DND-41 (cell line): ENCODE results near the gene ZNF668.
"Not testable (repeated sequence)": the region's sequence is repeated elsewhere in the genome, so short reads cannot be mapped to it uniquely, and the experiment has no call there.

Source experiments
- EZH2 ChIP-seq: IDR thresholded peaks from 3 replicates; pipeline ENCODE4 v1.6.1; 2012; ENCODE audit warnings: borderline replicate concordance, low read depth, mild to moderate bottlenecking, moderate library complexity, low read length, inconsistent platforms; ENCODE audit not compliant: severe bottlenecking
- TF ChIP-seq, protein P1 (sequence below): IDR thresholded peaks from 2 replicates; pipeline ENCODE4 v1.5.1; 2012; ENCODE audit warnings: borderline replicate concordance, low read length, moderate library complexity, mild to moderate bottlenecking; ENCODE audit not compliant: poor library complexity, severe bottlenecking; ENCODE audit errors: extremely low read depth

DNA sequence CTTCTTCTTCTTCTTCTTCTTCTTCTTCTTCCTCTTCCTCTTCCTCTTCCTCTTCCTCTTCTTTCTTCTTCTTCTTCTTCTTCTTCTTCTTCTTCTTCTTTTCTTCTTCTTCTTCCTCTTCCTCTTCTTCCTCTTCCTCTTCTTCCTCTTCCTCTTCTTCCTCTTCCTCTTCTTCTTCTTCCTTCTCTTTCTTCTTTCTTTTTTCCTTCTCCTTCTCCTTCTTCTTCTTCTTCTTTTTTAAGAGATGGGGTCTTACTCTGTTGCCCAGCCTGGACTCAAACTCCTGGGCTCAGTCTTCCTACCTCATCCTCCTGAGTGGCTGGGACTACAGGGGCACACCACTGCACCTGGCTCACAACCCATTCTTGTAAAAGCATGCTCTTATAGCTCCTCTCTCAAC is 60.7 kb downstream of the ZNF668 start:
- TF ChIP-seq, protein P1, sequence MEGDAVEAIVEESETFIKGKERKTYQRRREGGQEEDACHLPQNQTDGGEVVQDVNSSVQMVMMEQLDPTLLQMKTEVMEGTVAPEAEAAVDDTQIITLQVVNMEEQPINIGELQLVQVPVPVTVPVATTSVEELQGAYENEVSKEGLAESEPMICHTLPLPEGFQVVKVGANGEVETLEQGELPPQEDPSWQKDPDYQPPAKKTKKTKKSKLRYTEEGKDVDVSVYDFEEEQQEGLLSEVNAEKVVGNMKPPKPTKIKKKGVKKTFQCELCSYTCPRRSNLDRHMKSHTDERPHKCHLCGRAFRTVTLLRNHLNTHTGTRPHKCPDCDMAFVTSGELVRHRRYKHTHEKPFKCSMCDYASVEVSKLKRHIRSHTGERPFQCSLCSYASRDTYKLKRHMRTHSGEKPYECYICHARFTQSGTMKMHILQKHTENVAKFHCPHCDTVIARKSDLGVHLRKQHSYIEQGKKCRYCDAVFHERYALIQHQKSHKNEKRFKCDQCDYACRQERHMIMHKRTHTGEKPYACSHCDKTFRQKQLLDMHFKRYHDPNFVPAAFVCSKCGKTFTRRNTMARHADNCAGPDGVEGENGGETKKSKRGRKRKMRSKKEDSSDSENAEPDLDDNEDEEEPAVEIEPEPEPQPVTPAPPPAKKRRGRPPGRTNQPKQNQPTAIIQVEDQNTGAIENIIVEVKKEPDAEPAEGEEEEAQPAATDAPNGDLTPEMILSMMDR = not testable (repeated sequence)
- not testable (repeated sequence) for TF ChIP-seq EZH2
